Lower leg skin (tissue), 3 donors: ENCODE results near the gene ROGDI.

Source experiments
- POLR2A ChIP-seq, 2 donors: fragments of 450-650 bp; IDR thresholded peaks; one replicate each; pipeline ENCODE4 v1.6.1; 2016 to 2017; ENCODE audit warnings: antibody characterized with exemption in 2 of 2, mild to moderate bottlenecking in 1 of 2, moderate library complexity in 1 of 2
- TF ChIP-seq, protein P1 (sequence below), 3 donors: fragments of 450-650 bp; IDR thresholded peaks; one replicate each; pipeline ENCODE4 v1.5.1; 2016; ENCODE audit warnings: antibody characterized with exemption in 3 of 3, mild to moderate bottlenecking in 3 of 3, moderate library complexity in 2 of 3

DNA sequence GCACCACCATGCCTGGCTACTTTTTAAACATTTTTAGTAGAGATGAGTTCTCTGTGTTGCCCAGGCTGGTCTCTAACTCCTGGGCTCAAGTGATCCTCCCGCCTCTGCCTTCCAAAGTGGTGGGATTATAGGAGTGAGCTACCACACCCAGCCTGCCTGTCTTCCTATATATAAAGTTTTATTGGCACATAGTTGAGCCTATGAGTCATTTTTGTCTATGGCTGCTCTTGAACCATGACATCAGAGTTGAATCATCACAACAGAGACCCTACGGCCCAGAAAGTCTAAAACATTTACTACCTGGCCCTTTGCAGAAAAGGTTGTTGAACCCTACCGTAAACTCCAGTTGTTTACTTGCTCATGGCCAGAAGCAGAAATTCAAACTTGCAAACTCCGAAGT lies 22.2 kb downstream of the ROGDI start:
- TF ChIP-seq, protein P1, sequence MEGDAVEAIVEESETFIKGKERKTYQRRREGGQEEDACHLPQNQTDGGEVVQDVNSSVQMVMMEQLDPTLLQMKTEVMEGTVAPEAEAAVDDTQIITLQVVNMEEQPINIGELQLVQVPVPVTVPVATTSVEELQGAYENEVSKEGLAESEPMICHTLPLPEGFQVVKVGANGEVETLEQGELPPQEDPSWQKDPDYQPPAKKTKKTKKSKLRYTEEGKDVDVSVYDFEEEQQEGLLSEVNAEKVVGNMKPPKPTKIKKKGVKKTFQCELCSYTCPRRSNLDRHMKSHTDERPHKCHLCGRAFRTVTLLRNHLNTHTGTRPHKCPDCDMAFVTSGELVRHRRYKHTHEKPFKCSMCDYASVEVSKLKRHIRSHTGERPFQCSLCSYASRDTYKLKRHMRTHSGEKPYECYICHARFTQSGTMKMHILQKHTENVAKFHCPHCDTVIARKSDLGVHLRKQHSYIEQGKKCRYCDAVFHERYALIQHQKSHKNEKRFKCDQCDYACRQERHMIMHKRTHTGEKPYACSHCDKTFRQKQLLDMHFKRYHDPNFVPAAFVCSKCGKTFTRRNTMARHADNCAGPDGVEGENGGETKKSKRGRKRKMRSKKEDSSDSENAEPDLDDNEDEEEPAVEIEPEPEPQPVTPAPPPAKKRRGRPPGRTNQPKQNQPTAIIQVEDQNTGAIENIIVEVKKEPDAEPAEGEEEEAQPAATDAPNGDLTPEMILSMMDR (IDR thresholded peaks at IDR 0.05), result no peak
- TF ChIP-seq POLR2A (IDR thresholded peaks at IDR 0.05), result no peak
